HG02943 (cell line): ENCODE measurements around the gene PPP4R4.
A peak's percentile ranks its signal among the peaks of the same experiment; 100 is the strongest.
"Not testable (repeated sequence)": the region's sequence is repeated elsewhere in the genome, so short reads cannot be mapped to it uniquely, and the experiment has no call there.

Source experiments
- ATAC-seq: cut with Tn5 transposase; IDR thresholded peaks from one replicate; pipeline ENCODE4 v1.9.1; 2021; ENCODE audit warnings: mild to moderate bottlenecking, low read depth, moderate library complexity; ENCODE audit not compliant: unreplicated experiment

PPP4R4 gene

GRCh38 chr14:94143239-94143638 is 30.9 kb upstream of the PPP4R4 start:
- no peak for ATAC-seq

DNA sequence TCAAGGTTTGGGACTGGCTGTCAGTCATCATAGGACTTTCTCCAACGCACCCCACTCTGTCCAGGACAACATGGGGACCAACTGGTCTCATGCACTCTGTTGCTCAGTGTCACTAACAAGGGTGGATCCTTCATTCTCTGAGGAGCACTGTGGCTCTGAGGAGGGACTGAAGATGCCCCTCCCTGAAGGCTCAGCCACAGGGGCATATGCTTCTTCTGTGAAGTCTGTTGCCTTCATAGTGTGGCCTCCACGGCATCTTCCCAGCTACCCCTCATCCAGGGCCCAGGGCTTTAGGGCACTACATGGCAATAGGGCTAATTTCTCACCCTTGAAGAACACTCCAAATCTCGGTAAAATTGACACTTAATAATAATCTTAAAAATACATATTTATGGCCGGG is 30.4 kb upstream of the PPP4R4 start:
- ATAC-seq: no peak

DNA sequence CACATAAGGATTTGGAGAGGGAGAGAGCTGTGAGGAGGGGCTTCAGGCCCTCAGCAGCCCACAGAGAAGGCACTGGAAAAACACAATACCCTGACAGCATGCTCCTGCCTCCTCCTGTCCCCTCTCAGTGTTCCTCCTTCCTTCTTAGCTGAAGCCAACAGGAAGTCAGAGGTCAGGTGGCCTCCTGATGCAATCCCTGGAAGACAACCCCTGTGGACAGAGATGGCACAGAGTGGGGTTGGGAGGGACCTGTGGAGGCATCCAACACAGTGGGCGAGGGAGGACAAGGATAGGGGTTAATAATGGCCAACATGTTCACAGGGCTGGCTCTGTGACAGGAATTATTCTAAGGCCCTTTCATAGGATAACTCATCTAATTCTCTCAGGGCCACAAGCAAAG is 29.4 kb upstream of the PPP4R4 start:
- ATAC-seq: no peak

DNA sequence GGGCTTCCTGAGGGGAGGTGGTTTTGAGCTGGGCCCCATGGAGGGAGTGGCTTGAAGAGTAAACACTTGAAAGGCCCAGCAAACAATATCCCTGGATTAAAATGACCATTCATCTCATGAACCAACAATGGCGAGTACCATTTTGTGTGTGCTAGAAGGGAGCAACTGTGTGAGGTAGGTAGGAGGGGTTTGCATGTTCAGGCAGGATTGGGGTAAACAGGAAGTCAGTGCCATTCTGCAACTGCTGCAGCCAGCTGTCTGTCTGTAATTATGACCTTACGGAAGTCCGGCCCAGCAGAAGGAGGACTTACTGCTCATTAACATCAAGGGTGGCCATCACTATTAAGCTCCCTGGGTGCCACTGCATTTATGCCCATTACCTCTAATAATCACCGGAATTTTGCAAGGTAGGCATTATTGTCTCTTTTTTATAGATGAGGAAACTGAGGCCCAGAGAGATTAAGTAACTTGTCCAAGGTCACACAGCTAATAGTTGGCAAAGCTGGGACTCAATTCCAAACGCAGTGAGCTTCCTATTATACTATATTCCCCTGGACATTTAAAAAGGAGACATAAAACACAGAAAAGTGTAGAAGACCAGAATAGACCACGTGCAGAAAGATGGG is 28.1 kb upstream of the PPP4R4 start:
- no peak for ATAC-seq

DNA sequence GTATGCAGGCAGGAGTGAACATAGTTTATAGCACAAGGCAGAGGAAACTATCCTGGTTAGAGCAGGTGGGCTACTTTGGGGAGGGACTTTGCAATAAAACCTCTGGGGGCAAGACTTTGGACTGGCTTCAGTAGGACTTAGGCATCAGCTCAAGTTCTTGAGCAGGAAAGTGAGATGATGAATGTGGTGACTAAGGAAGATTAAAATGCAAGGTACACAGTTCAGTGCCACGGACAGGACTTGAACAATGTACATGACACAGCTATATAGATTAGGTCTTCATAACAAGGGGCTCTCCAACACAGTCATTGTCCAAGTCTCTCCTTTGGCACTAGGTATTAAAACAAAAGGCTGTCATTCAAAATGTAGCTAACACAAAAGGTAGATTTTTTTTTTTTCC is 21.4 kb upstream of the PPP4R4 start:
- ATAC-seq: no peak

DNA sequence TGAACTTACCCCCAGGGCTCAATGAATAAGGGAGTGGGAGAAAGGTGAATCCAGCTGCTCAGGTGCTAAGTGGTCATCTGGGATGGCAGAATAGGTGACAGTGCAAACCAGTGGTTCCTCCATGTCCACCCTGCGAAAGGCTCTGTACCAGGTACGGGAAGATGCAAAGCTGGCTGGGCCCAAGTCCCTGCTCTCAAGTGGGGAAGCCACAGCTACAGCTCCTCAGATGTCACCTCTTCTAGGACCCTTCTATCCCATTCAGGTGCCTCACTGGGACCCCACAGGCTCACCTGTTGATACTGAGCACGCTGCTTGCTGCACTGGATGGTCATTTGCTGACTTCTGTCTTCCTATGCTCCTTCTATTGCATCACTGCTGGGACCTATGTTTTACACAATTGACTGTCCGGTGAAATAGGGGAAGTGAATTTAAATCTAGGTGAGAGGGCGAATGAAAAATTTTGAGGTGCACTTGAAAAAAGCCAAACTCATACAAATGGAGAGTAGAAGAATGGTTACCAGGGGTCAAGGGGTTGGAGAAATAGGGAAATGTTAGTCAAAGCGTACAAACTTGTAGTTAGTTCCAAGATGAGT is 20.3 kb upstream of the PPP4R4 start:
- ATAC-seq: no peak

DNA sequence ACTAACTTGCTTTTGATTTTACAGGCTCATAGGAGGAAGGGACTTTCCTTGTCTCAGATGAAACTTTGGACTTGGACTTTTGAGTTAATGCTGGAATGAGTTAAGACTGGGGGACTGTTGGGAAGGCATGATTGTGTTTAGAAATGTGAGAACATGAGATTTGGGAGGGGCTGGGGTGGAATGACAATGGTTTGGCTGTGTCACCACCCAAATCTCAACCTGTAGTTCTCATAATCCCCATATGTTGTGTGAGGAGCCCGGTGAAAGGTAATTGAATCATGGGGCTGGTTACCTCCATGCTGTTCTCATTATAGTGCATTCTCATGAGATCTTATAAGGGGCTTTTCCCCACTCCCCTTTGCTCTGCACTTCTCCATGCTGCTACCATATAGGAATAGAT is 18.0 kb upstream of the PPP4R4 start:
- ATAC-seq: not testable (repeated sequence)

DNA sequence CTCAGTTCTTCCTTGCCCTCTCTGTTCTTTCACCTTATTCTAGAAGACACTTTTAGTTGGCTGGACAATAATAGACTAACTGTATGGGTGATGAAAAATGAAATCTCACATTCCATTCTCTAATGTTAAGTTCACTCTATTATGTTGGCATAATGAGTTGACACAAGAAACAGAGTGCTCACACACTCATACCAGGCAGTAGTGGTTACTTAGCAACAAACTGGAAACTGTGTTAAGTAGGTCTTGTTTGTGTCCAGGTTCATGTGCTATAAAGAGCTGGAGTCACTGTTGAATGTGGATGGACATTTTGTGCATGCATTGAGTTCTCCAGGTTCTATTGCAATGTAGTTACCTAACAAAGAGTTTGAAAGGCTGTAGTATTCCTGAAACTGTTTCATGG is 16.9 kb upstream of the PPP4R4 start:
- no peak for ATAC-seq

GRCh38 chr14:94158239-94158883 is 15.8 kb upstream of the PPP4R4 start:
- no peak for ATAC-seq

DNA sequence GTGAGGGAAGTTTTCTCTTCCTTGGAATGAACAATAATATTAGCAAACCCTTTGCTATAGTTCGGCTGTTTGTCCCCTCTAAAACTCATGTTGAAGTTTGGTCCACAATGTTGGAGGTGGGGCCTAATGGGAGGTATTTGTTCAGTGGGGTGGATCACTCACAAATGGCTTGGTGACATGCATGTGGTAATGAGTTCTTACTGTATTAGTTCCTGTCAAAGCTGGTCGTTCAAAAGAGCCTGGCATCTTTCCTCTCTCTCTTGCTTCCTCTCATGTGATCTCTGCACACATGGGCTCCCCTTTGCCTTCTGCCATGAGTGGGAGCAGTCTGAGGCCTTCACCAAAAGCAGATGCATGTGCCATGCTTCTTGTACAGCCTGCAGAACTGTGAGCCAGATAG is 13.1 kb upstream of the PPP4R4 start:
- ATAC-seq: no peak

DNA sequence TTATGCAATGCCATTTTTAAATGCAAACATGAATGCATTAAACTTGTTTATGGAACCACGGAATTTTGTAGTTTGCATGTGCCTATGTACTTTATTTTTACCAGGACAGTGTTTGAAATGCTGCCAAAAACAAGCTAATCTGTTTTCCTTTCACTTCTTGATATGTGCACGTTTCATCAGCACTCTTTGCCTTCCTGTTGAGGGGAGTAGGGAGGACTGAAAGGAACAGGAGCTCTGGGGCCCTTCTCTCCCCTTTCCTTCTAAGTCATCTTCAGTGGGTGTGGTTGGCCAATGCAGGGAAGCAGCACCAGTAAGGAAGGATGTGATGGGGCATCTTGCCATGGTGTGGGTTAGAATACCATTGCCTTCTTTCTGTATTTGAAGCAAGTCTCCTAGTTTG is 12.1 kb upstream of the PPP4R4 start:
- ATAC-seq: no peak

DNA sequence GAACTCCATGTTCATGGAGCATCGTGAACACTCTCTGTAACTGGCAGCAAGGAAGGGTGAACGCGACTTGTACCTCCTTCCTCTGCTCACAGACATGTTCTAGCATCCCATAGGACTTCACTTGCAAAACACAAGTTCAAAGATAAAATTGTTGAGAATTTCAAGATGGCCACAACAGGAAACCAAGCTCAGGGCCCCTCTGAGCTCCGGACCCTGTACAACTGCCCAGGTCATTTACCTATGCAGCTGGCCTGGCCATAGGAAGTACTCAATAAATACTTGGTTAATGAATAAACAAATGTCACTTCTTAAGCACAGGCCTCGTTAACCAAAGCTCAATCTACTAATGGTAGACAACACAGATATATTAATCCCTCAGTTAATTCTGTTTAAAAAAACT is 11.7 kb upstream of the PPP4R4 start:
- ATAC-seq: no peak

GRCh38 chr14:94163796-94164195 is 10.3 kb upstream of the PPP4R4 start:
- ATAC-seq: no peak

DNA sequence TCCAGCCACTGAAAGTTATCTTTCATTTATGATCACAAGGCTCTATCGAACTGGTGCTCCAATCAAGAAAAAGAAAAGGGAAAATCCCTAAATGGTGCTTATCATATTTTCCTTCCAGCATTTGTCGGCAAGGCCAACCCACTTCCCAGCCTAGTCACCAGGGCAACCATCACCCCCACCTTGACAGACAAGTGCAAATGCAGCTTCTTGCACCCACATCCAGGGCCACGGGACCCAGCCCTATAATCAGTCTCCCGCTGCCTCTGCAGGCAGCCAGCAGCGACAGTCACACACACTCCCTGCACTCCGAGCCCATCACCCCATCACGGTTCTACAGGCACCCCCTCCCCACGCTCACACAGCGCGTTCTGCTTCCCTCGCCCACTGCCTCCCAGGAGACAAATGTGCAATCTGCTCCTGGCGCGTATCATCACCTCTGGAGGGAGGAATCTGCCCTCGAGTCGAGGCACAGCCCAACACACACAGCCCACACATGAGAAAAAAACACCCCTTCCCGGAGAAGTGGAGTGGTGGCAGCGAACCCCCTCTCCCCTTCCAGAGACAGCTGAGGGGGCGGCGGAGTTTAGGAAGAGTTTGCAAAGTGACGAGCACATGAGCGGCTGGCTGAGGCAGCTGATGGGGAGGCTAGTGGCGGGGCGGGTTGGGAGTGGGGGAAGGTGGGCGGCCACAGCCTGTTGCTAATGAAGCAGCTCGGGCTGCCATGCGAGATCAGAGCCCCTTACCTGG is 9.3 kb upstream of the PPP4R4 start:
- ATAC-seq: no peak

- ATAC-seq: no peak
Observed at GRCh38 chr14:94165744-94166143, 8.4 kb upstream of the PPP4R4 start.

GRCh38 chr14:94170136-94170535 is 4.0 kb upstream of the PPP4R4 start:
- ATAC-seq: no peak

- no peak for ATAC-seq
Observed at GRCh38 chr14:94171208-94171607, 2.9 kb upstream of the PPP4R4 start.

GRCh38 chr14:94172545-94172944 is 1.6 kb upstream of the PPP4R4 start:
- no peak for ATAC-seq

GRCh38 chr14:94173471-94173884 is 644 bp upstream of the PPP4R4 start:
- ATAC-seq: peak; percentile 12

GRCh38 chr14:94174604-94175010 is 485 bp downstream of the PPP4R4 start:
- ATAC-seq: no peak

- ATAC-seq: no peak
Observed at GRCh38 chr14:94175011-94175745, 1.1 kb downstream of the PPP4R4 start.
